Stimulated activated CD8-positive, alpha-beta memory T cell treated with anti-CD3 and anti-CD28 coated beads, Interleukin-15, amount 100 ng/mL, for 1 hour (primary cell): ENCODE data around the gene KLHL35.

Experiments
- DNase-seq: peaks from one replicate; pipeline ENCODE4 v3.0.0-alpha.2; 2020; ENCODE audit warnings: low read depth

The KLHL35 gene

GRCh38 chr11:75440960-75441803 is 8.2 kb upstream of the KLHL35 start:
- no peak for DNase-seq

- DNase-seq: no peak
Observed at GRCh38 chr11:75439495-75440120, 6.6 kb upstream of the KLHL35 start.

- no peak for DNase-seq
Observed at GRCh38 chr11:75439026-75439425, 6.0 kb upstream of the KLHL35 start.

- no peak for DNase-seq
Observed at GRCh38 chr11:75437966-75438659, 5.1 kb upstream of the KLHL35 start.

- no peak for DNase-seq
Observed at GRCh38 chr11:75436806-75437205, 3.8 kb upstream of the KLHL35 start.

- no peak for DNase-seq
Observed at GRCh38 chr11:75435571-75435925, 2.5 kb upstream of the KLHL35 start.

GRCh38 chr11:75434886-75435570 is 2.0 kb upstream of the KLHL35 start:
- DNase-seq: no peak

GRCh38 chr11:75434051-75434450 is 1.0 kb upstream of the KLHL35 start:
- no peak for DNase-seq

- DNase-seq: no peak
Observed at GRCh38 chr11:75433443-75433842, 440 bp upstream of the KLHL35 start.

GRCh38 chr11:75431533-75432525 is 1.2 kb downstream of the KLHL35 start:
- no peak for DNase-seq

GRCh38 chr11:75430714-75431532 is 2.1 kb downstream of the KLHL35 start:
- DNase-seq: no peak

GRCh38 chr11:75429902-75430713 is 2.9 kb downstream of the KLHL35 start:
- DNase-seq: no peak

GRCh38 chr11:75429641-75429901 is 3.4 kb downstream of the KLHL35 start:
- DNase-seq: no peak

GRCh38 chr11:75428989-75429640 is 3.9 kb downstream of the KLHL35 start:
- no peak for DNase-seq

GRCh38 chr11:75428281-75428724 is 4.7 kb downstream of the KLHL35 start:
- DNase-seq: peak; percentile 41

GRCh38 chr11:75427181-75427580 is 5.8 kb downstream of the KLHL35 start:
- DNase-seq: no peak

GRCh38 chr11:75426720-75427086 is 6.3 kb downstream of the KLHL35 start:
- no peak for DNase-seq

GRCh38 chr11:75425422-75425821 is 7.6 kb downstream of the KLHL35 start:
- no peak for DNase-seq

GRCh38 chr11:75424396-75424795 is 8.6 kb downstream of the KLHL35 start:
- no peak for DNase-seq
